GM21515 (cell line): ENCODE data around the gene ST3GAL3.

Experiments
- ATAC-seq: cut with Tn5 transposase; IDR thresholded peaks from one replicate; pipeline ENCODE4 v1.9.1; 2021; ENCODE audit not compliant: unreplicated experiment

The ST3GAL3 gene

DNA sequence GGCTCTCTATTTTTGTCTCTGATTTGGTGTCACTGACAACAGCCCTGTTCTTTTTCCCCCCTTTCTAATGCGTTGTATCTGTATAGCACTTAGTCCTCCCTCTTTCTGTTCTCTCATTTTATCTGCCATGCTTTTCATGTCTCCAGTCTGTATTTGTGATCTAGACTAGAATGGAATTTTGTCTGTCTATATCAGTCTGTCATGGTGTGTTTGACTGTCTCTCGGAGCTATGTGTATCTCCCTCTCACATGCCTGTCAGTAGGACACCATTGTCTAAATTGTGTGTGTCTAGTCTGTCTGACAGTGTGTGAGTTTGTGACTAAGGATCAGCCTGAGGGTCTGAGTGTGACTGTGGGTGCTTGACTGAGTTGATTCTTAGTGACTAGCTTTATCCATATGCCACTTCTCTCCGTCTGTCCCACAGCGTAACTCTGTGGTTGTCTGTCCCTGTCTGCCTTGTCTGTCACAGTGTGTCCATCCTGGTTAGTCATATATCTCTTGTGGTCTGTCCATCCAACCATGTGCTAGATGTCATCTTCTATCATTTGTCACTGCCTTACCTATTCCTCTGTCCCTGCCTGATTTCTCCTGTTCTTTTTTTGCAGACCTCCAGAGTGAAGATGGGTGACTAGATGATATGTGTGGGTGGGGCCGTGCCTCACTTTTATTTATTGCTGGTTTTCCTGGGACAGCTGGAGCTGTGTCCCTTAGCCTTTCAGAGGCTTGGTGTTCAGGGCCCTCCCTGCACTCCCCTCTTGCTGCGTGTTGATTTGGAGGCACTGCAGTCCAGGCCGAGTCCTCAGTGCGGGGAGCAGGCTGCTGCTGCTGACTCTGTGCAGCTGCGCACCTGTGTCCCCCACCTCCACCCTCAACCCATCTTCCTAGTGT, 270.3 kb downstream of the ST3GAL3 start:
- ATAC-seq, result no peak

DNA sequence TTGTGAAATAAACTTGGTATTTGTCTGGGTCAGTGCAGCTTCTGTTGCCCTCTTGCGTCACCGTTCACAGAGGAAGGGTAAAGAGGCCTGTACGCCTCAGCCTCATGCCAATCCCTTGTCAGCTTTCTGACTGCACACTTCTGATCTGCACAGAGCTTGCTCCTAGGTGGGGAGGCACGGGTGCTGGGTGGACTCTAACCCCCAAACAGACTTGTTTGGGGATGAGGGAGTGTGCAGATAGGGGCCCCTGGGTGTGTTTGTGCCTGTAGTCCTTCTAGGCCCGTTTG, 270.9 kb downstream of the ST3GAL3 start:
- ATAC-seq, result no peak

DNA sequence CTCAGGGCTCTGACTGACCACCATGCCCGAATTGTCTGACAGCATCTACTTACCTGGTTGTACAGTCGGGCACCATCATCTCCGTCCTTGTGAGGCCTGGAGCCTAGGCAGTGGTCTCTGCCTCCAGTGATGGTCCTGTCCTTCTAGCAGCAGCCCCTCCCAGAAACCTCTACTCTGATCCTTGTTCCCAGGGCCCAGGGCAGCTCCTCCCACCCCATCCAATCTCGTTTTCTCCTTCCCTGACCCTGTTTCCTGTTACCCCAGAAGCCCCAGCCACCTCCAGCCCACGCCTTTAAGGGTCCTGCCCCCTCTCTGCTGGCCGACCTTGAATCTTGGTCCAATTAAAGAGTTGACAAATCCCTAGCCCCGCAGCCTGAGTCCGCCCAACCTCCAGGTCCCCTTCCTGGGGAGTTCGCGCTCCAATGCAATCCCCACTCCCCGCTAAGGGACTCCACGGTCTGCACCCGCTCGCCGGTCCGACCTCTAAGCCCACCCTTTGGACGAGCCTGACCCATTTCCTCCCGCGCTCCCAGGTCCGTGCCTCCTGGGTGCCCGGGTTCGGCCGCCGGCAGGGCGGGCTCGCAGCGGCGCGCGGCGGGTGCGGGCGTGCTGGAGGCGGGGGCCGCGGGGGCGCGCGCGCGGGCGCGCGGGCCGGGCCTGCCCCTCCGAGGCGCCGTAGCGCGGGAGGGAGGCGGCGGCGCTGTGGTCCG, 271.4 kb downstream of the ST3GAL3 start, which contains the start of gene B4GALT2:
TSS of gene B4GALT2 (plus strand) at position 660 of the 710 bp plus-strand sequence. CDS start 1,951 bp downstream, outside the sequence.
- no peak for ATAC-seq

DNA sequence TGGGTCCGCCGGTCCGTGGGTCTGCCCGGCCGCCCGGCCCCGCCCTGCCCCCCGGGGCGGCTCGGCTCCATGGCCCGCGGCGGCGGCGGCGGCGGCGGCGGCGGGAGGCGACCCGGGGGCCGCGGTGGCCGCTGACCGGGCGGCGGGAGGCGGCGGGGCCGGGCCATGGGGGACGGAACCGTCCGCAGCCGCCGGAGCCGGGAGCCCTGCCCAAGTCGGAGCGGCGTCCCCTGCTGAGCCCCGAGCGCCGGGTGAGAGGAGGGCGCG, 271.9 kb downstream of the ST3GAL3 start:
- ATAC-seq, result no peak

DNA sequence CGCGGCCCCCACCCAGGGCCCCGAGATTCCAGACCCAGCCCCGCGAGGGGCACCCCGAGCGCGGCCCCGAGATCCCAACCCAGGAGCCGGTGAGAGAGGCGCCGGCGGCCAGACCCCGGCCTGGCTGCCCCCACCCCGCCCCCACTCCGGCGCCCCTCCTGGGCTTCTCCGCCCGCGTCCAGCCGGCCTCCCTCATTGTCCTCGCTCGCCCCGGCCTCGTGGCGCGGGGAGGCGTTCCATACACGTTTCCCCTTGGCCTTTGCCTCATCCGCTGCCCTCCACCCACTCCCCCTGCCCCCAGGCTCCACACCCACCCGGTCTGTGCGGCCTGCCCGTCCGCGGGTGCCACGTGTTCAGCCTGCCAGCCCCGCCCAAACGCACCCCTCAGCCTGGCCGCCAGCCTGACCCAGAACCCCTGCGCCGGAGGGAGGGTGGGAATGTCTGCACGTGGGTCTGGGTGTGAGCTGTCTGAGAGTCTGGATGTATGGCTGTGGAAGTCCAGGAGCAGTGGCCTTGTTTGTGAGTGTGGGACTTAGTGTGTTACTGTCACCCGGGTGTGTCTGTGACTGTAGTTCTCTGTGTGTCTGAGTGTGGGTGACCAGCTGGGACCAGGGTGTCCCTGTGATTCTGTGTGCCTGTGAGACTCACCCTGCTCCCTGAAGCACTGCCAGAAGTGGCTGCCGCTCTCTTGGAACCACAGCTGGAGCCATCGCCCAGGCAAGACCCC, 272.4 kb downstream of the ST3GAL3 start:
- no peak for ATAC-seq

DNA sequence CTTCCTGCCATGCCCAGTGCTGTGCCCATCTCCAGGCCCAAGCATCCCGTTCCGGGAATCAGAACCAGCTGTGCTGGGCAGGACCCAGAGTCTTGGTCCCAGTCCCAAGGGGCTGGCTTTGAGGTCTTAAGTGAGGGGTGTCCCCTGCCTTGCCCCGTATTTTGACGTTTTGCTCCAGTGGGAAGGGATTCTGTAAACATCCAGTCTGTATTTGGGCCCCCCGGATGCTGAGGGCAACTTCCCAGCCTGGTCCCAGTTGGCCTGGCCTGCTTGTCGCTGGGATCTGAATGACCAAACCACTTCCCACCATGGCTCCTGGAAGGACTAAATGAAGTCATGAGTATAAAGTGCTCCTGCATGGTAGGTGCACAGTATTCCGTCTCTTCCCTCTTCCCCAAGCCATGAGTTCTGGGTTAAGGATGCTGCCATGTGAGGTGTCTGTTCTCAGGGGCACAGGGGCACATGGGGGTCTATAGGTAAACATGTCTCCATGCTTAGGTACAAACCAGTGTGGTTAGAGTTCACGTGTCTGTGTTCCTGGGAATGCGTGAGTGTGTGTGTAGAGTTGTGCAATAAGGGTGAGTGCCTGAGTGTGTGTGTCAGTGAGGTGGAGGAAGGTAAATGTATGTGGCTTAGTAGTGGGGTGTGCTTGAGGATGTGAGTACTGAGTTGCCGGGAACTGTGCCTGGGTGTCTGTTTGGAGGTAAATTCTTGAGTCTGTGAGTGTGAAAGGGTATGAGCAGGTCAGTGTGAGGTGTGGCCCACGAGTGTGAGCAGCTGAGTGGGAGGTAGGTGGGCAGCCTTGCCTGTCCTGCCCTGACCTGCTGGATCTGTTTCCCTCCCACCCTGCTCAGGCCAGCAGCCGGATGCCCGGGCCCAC, 273.2 kb downstream of the ST3GAL3 start:
- ATAC-seq, result no peak
